Hepatocyte (in vitro differentiated cells): Measurements from ENCODE around the gene CD93. TPM values are rescaled to one million over a fixed set of nuclear protein-coding genes. Genes with fewer than 3 reads are reported as not detected.

ENCODE experiments used
- DNase-seq: peaks from one replicate; pipeline ENCODE4 v3.0.0-alpha.2; 2016; ENCODE audit warnings: low spot score
- H2AFZ ChIP-seq: fragments of 200-600 bp; sonication (generic); 2 replicates; pipeline ENCODE4 v1.6.0; 2016; ENCODE audit warnings: antibody characterized with exemption, mild to moderate bottlenecking
- H3K27ac ChIP-seq: fragments of 200-600 bp; sonication (generic); 2 replicates; pipeline ENCODE4 v1.5.1; 2016; ENCODE audit warnings: mild to moderate bottlenecking
- H3K27me3 ChIP-seq: fragments of 200-600 bp; sonication (generic); 2 replicates; pipeline ENCODE4 v1.6.1; 2016
- H3K36me3 ChIP-seq: fragments of 200-600 bp; sonication (generic); replicated peaks from 2 replicates; pipeline ENCODE4 v1.5.1; 2016; ENCODE audit warnings: low read depth; ENCODE audit not compliant: insufficient read depth
- H3K4me1 ChIP-seq: fragments of 200-600 bp; sonication (generic); 2 replicates; pipeline ENCODE4 v1.5.1; 2016; ENCODE audit warnings: mild to moderate bottlenecking, moderate library complexity; ENCODE audit not compliant: insufficient read depth
- H3K4me2 ChIP-seq: fragments of 200-600 bp; sonication (generic); 2 replicates; pipeline ENCODE4 v1.6.0; 2016
- H3K4me3 ChIP-seq: fragments of 200-600 bp; sonication (generic); 2 replicates; pipeline ENCODE4 v1.5.1; 2016; ENCODE audit warnings: mild to moderate bottlenecking
- H3K79me2 ChIP-seq: fragments of 200-600 bp; sonication (generic); 2 replicates; pipeline ENCODE4 v1.6.0; 2017; ENCODE audit warnings: mild to moderate bottlenecking
- H3K9me2 ChIP-seq: fragments of 200-600 bp; sonication (generic); replicated peaks from 2 replicates; pipeline ENCODE4 v1.6.0; 2017; ENCODE audit warnings: mild to moderate bottlenecking; ENCODE audit not compliant: insufficient read depth
- H3K9me3 ChIP-seq: fragments of 200-600 bp; sonication (generic); 2 replicates; pipeline ENCODE4 v1.5.1; 2016; ENCODE audit warnings: low read depth, mild to moderate bottlenecking
- H4K20me1 ChIP-seq: fragments of 200-600 bp; sonication (generic); 2 replicates; pipeline ENCODE4 v1.6.0; 2016; ENCODE audit warnings: mild to moderate bottlenecking; ENCODE audit not compliant: insufficient read depth, poor library complexity, severe bottlenecking
- CTCF ChIP-seq: fragments of 200-600 bp; sonication (generic); IDR thresholded peaks from 2 replicates; pipeline ENCODE4 v1.5.1; 2016; ENCODE audit warnings: antibody characterized with exemption, mild to moderate bottlenecking; ENCODE audit not compliant: poor library complexity
- EZH2 ChIP-seq: fragments of 200-600 bp; sonication (generic); IDR thresholded peaks from 2 replicates; pipeline ENCODE4 v1.6.1; 2016; ENCODE audit warnings: antibody characterized with exemption, mild to moderate bottlenecking, borderline replicate concordance
- EZH2phosphoT487 ChIP-seq: fragments of 200-600 bp; sonication (generic); IDR thresholded peaks from one replicate; pipeline ENCODE4 v1.6.1; 2018; ENCODE audit warnings: antibody characterized with exemption, mild to moderate bottlenecking, low read depth, moderate library complexity; ENCODE audit not compliant: unreplicated experiment, severe bottlenecking
- WGBS: methylation state at CpG from one replicate; pipeline ENCODE4 v1.1.6; 2016; ENCODE audit warnings: low lambda C conversion rate; ENCODE audit errors: missing lambda C conversion rate; 5-methylcytosine and 5-hydroxymethylcytosine counted together
- polyA plus RNA-seq: library from polyadenylated mRNA; unstranded; fragments of >200 nt; fragmentation: Nextera tagmentation; extraction: Ambion mirVana; gene quantifications from 2 replicates; pipeline ENCODE4 v1.2.1, GENCODE V29; 2016
- total RNA-seq: library from RNA; depleted of rRNA; stranded (reverse); fragments of >200 nt; gene quantifications from 2 replicates; pipeline ENCODE4 v1.2.3, GENCODE V29; 2014

The CD93 gene
- total and polyA plus RNA-seq, 2 experiments from 2014 or later, result 0.07 to 2.1 TPM

- peaks cover 25% of the 10 kb centered on the region for H3K4me1 ChIP-seq
- H3K79me2 ChIP-seq, result no peaks in the 10 kb centered on the region
- H3K9me2 ChIP-seq, result no peaks in the 10 kb centered on the region
- H4K20me1 ChIP-seq, result no peaks in the 10 kb centered on the region
- no peak overlapping the region for H3K4me3 ChIP-seq
- H2AFZ ChIP-seq, result no peak overlapping the region
- no peaks in the 10 kb centered on the region for H3K27me3 ChIP-seq
- WGBS, result 47% methylated on average over 9 of the region's 9 CpGs
- H3K9me3 ChIP-seq, result no peaks in the 10 kb centered on the region
- H3K27ac ChIP-seq, result peak overlapping the region; percentile 18
- no peaks in the 10 kb centered on the region for H3K36me3 ChIP-seq
- H3K4me2 ChIP-seq, result peak overlapping the region; percentile 29
- TF ChIP-seq EZH2phosphoT487, result no peak
- no peak for DNase-seq
These were observed 20.6 kb downstream of the CD93 start for GRCh38 chr20:23065266-23066201.

GRCh38 chr20:23063581-23063980 is 22.5 kb downstream of the CD93 start:
- H4K20me1 ChIP-seq, result no peaks in the 10 kb centered on the region
- WGBS, result 84% methylated on average over 2 of the region's 2 CpGs

GRCh38 chr20:23063168-23063567 is 23.0 kb downstream of the CD93 start:
- Histone ChIP-seq H3K4me1 (peaks cover 34% of the 10 kb centered on the region), H3K4me2 (no peak overlapping the region), H3K27ac (no peak overlapping the region), H3K9me2 (no peaks in the 10 kb centered on the region), H3K4me3 (no peak overlapping the region), H2AFZ (no peak overlapping the region), H3K79me2 (no peaks in the 10 kb centered on the region), H3K27me3 (no peaks in the 10 kb centered on the region), H4K20me1 (no peaks in the 10 kb centered on the region), H3K36me3 (no peaks in the 10 kb centered on the region), H3K9me3 (no peaks in the 10 kb centered on the region)
- 84% methylated on average over 3 of the region's 3 CpGs for WGBS
- TF ChIP-seq CTCF (no peak), EZH2phosphoT487 (no peak), EZH2 (no peak)
- DNase-seq, result no peak

More at GRCh38 chr20:23063581-23063980, 22.5 kb downstream of the CD93 start:
- Histone ChIP-seq H3K9me3 (no peaks in the 10 kb centered on the region), H3K27me3 (no peaks in the 10 kb centered on the region), H3K4me2 (no peak overlapping the region), H3K9me2 (no peaks in the 10 kb centered on the region), H3K79me2 (no peaks in the 10 kb centered on the region), H2AFZ (no peak overlapping the region), H3K27ac (no peak overlapping the region), H3K4me3 (no peak overlapping the region), H3K36me3 (no peaks in the 10 kb centered on the region), H3K4me1 (peaks cover 34% of the 10 kb centered on the region)
- DNase-seq, result no peak
- no peak for TF ChIP-seq EZH2phosphoT487
- TF ChIP-seq EZH2, result no peak
- TF ChIP-seq CTCF, result no peak

GRCh38 chr20:23062632-23063031 is 23.5 kb downstream of the CD93 start:
- Histone ChIP-seq H4K20me1 (no peaks in the 10 kb centered on the region), H3K27me3 (no peaks in the 10 kb centered on the region), H3K27ac (no peak overlapping the region), H3K4me2 (no peak overlapping the region), H3K9me2 (no peaks in the 10 kb centered on the region), H3K79me2 (no peaks in the 10 kb centered on the region), H3K4me1 (peaks cover 34% of the 10 kb centered on the region), H3K9me3 (no peaks in the 10 kb centered on the region), H2AFZ (no peak overlapping the region), H3K36me3 (no peaks in the 10 kb centered on the region), H3K4me3 (no peak overlapping the region)
- no peak for DNase-seq
- TF ChIP-seq CTCF, result no peak
